VCaP (cell line): Measurements from ENCODE around the gene KRT16.

Experiments
- H3K27ac ChIP-seq: fragments of 450-650 bp; 2 replicates; pipeline ENCODE4 v1.5.1; 2017
- TF ChIP-seq, protein P1 (sequence below): fragments of 450-650 bp; conservative IDR thresholded peaks from 2 replicates; pipeline ENCODE4 v1.5.1; 2017; ENCODE audit warnings: mild to moderate bottlenecking, moderate library complexity

The KRT16 gene

DNA sequence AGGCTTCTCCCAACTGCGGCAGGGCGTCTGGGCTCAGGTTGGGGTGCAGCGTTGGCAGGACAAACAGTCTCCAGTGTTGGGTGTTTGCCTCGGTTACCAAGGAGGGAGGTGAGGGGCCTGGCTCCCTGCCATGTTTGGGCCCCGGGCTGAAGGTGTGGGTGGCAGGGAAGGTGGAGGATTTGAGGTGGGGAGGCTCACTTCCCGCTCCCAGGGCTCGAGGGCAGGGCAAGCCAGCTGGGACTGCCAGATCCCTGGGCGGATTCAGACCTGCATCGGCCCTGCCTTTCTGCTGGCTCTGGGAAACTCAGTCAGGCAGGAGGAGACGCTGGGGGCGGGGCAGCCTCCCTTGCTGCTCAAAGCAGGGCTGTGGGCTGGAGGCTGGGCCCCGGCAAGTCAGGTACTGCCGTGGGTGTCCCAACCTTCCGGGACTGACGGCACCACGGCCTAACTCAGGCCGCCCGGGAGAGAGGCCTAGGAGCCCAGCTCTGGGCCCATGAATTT, 43.1 kb upstream of the KRT16 start:
- no peak overlapping the region for H3K27ac ChIP-seq

DNA sequence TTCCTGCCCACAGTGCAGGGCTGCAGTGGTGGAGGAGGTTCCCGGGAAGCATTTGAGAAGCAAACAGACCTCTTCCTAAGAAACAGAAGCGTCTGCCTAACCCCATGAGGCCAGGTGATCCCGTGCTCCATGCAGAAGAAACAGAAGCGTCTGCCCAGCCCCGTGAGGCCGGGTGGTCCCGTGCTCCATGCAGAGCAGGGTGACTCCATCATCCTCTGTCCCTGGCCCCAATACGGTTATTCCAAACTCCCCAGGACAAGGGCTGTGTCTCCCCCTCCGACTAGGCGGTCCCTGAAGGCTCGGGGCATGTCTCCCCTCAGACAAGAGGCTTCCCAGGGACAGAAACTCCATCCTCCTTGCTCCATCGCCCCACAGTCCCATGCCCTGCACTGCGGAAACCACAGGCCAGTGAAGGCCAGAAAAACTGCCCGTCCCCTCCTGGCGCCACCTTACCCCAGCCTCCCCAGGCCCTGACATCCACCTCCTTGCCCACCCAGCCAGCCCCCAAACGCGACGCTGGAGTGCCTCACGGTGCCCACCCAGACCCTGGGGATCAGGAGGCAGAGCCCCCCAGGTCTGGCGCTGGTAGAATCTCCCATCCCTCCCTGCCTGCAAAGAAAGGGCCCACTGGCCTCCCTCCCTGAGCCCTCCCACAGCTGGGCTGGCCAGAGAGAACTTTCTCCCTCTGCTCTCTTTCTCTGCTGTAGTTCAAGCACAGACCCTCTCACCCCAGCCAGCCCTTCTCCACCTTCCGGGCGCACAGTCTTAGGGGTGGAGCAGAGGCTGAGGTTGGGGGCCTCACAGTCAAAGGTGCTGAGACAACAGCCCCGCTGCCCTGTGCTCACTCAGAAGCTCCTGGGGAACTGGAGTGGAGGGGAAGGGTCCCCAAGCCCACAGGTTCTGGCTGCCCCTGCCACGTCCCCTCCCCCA, 42.4 kb upstream of the KRT16 start:
- H3K27ac ChIP-seq: no peak overlapping the region
- TF ChIP-seq, protein P1, sequence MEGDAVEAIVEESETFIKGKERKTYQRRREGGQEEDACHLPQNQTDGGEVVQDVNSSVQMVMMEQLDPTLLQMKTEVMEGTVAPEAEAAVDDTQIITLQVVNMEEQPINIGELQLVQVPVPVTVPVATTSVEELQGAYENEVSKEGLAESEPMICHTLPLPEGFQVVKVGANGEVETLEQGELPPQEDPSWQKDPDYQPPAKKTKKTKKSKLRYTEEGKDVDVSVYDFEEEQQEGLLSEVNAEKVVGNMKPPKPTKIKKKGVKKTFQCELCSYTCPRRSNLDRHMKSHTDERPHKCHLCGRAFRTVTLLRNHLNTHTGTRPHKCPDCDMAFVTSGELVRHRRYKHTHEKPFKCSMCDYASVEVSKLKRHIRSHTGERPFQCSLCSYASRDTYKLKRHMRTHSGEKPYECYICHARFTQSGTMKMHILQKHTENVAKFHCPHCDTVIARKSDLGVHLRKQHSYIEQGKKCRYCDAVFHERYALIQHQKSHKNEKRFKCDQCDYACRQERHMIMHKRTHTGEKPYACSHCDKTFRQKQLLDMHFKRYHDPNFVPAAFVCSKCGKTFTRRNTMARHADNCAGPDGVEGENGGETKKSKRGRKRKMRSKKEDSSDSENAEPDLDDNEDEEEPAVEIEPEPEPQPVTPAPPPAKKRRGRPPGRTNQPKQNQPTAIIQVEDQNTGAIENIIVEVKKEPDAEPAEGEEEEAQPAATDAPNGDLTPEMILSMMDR: no peak

More for the DNA sequence above, 43.1 kb upstream of the KRT16 start:
- TF ChIP-seq, protein P1: no peak

DNA sequence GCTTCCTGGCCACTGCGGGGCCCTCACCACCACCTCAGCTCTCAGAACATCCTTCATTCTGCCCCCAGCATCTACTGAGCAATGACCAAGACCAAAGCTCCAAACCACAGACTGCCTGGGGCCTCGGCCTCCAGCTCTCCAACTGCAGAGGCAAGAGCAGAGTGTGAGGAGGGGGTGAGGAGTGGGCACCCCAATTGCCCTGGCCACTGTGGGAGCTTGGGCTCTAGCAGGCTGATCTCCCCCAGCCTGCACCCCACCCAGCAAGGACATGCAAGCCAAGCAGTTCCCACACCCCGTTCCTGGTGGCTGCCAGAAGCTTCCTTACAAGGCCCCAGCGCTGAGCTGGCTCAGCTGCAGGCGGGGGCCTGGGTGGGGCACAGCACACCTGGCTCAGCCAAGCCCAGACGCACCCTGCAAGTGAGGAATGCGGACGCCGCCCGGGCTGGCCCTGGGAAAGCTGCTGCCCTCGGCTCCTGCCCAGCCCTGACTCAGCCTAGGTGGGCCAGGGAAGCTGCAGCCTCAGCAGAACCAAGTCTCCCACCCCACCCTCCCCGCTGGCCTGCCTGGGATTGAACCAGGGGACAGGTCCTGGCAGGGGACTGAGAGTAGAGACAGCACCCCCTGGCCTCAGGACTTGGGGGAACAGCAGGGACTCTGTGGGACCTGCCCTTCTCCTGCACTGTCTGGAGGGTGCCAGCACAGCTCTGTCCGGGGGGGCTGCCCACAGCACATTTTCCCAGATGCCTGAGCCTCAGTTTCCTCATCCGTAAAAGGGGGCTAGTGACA, 41.5 kb upstream of the KRT16 start:
- no peak overlapping the region for H3K27ac ChIP-seq
- TF ChIP-seq, protein P1: no peak

- H3K27ac ChIP-seq: no peak overlapping the region
- TF ChIP-seq, protein P1: no peak
These were observed 40.9 kb upstream of the KRT16 start for GRCh38 chr17:41653421-41653820.

- no peak overlapping the region for H3K27ac ChIP-seq
- TF ChIP-seq, protein P1: no peak
These were observed 39.9 kb upstream of the KRT16 start for GRCh38 chr17:41652461-41652970.

GRCh38 chr17:41651625-41652460, 39.3 kb upstream of the KRT16 start:
- TF ChIP-seq, protein P1: no peak
- no peak overlapping the region for H3K27ac ChIP-seq
